Mammary epithelial cell (primary cell): ENCODE data around the gene NPPC.

Experiments
- EZH2 ChIP-seq: IDR thresholded peaks from 2 replicates; pipeline ENCODE4 v1.6.1; 2012; ENCODE audit warnings: low read length, inconsistent platforms, borderline replicate concordance
- TF ChIP-seq, protein P1 (sequence below), 2 donors: IDR thresholded peaks in 1 of 2; conservative IDR thresholded peaks in 1 of 2; 2 replicates each; pipeline ENCODE4 v1.5.1; 2011 to 2012; ENCODE audit warnings: inconsistent platforms in 2 of 2, low read length in 2 of 2, mild to moderate bottlenecking in 2 of 2, control low read depth in 1 of 2, low read depth in 1 of 2; ENCODE audit not compliant: insufficient read depth in 1 of 2; ENCODE audit errors: extremely low read depth in 1 of 2

- TF ChIP-seq, protein P1, sequence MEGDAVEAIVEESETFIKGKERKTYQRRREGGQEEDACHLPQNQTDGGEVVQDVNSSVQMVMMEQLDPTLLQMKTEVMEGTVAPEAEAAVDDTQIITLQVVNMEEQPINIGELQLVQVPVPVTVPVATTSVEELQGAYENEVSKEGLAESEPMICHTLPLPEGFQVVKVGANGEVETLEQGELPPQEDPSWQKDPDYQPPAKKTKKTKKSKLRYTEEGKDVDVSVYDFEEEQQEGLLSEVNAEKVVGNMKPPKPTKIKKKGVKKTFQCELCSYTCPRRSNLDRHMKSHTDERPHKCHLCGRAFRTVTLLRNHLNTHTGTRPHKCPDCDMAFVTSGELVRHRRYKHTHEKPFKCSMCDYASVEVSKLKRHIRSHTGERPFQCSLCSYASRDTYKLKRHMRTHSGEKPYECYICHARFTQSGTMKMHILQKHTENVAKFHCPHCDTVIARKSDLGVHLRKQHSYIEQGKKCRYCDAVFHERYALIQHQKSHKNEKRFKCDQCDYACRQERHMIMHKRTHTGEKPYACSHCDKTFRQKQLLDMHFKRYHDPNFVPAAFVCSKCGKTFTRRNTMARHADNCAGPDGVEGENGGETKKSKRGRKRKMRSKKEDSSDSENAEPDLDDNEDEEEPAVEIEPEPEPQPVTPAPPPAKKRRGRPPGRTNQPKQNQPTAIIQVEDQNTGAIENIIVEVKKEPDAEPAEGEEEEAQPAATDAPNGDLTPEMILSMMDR (conservative IDR thresholded peaks at IDR 0.05 in 1 of 2, IDR thresholded peaks at IDR 0.05 in 1 of 2; ENCODE audit: extremely low read depth in 1 of 2, insufficient read depth in 1 of 2, low read depth in 1 of 2, low read length in 2 of 2), result no peak
- no peak for TF ChIP-seq EZH2
These were observed 6.4 kb upstream of the NPPC start for GRCh38 chr2:231932711-231932970.
